Measurements from ENCODE around the gene TBCC.
"Not testable (repeated sequence)": the region's sequence is repeated elsewhere in the genome, so short reads cannot be mapped to it uniquely, and the experiment has no call there.

The TBCC gene

GRCh38 chr6:42769051-42769450 lies 23.1 kb upstream of the TBCC start:
- DNase-seq: no peak

- no peak for DNase-seq
Measured at GRCh38 chr6:42766163-42766670, 20.3 kb upstream of the TBCC start.

- DNase-seq: no peak
Measured at GRCh38 chr6:42764911-42765648, 19.2 kb upstream of the TBCC start.

- DNase-seq: no peak
Measured at GRCh38 chr6:42762950-42763349, 17.0 kb upstream of the TBCC start.

GRCh38 chr6:42762426-42762859 lies 16.5 kb upstream of the TBCC start:
- no peak for DNase-seq

GRCh38 chr6:42761287-42762067 lies 15.6 kb upstream of the TBCC start:
- no peak for DNase-seq

GRCh38 chr6:42758756-42759430 lies 13.0 kb upstream of the TBCC start:
- DNase-seq: no peak

GRCh38 chr6:42756722-42757121 lies 10.8 kb upstream of the TBCC start:
- no peak for DNase-seq

GRCh38 chr6:42754759-42755158 lies 8.9 kb upstream of the TBCC start:
- DNase-seq: no peak

GRCh38 chr6:42751055-42751454 lies 5.2 kb upstream of the TBCC start:
- no peak for DNase-seq

GRCh38 chr6:42748203-42748898 lies 2.4 kb upstream of the TBCC start:
- no peak for DNase-seq

GRCh38 chr6:42746463-42747391 lies 824 bp upstream of the TBCC start:
- DNase-seq: peak; percentile 78

- DNase-seq: no peak
Measured at GRCh38 chr6:42745083-42745639, 742 bp downstream of the TBCC start.

GRCh38 chr6:42744351-42744893 lies 1.5 kb downstream of the TBCC start:
- no peak for DNase-seq

- DNase-seq: no peak
Measured at GRCh38 chr6:42742116-42742894, 3.6 kb downstream of the TBCC start.

- no peak for DNase-seq
Measured at GRCh38 chr6:42740725-42741124, 5.2 kb downstream of the TBCC start.

GRCh38 chr6:42735976-42736375 lies 9.9 kb downstream of the TBCC start:
- DNase-seq: no peak

- not testable (repeated sequence) for DNase-seq
Measured at GRCh38 chr6:42733867-42734481, 11.9 kb downstream of the TBCC start.

GRCh38 chr6:42729731-42730130 lies 16.2 kb downstream of the TBCC start:
- DNase-seq: no peak

GRCh38 chr6:42727627-42728026 lies 18.3 kb downstream of the TBCC start:
- DNase-seq: no peak

All from NCI-H2029 treated with DMSO at 0.1 percent for 48 hours (cell line).